Epidermal melanocyte (primary cell): ENCODE results near the gene OR52N1.

Source experiments
- DNase-seq: peaks from one replicate; pipeline ENCODE4 v3.0.0; 2011; ENCODE audit warnings: low spot score; ENCODE audit not compliant: insufficient read length

Gene OR52N1

DNA sequence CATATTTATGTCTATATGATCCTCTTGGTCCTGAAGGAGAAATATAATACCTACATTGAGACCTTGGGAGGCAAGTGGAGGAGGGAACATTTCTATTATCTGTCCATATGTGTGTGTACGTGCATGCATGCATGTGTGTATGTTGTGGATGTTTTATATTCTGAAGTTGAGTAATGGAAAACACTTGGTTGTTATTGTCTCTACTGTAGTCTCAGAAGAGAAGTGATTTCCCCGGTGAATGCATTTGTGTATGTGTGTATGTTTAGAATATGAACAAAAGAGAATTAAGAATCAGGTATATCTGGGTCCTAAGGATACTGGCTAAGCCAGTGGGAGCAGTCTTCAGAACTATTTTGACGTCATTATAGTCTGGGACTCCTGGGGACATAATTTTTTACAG is at the start of gene OR52N1:
OR52N1 (minus strand) TSS at position 101 of the 400 bp plus-strand sequence. CDS start 2,449 bp downstream, outside the sequence.
- no peak for DNase-seq

DNA sequence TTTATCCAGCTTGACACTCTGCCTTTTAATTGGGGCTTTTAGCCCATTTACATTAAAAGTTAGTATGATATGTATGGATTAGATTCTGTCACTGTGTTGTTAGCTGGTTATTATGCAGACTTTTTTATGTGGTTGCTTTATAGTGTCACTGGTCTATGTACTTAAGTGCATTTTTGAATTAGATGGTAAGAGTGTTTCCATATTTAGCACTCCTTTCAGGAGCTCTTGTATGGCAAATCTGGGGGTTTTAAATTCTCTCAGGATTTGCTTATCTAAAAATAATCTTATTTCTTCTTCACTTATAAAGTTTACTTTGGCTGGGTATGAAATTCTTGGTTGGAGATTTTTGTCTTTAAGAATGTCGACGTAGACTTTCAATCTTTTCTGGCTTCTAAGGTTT is 46.6 kb upstream of the OR52N1 start:
- DNase-seq = no peak

DNA sequence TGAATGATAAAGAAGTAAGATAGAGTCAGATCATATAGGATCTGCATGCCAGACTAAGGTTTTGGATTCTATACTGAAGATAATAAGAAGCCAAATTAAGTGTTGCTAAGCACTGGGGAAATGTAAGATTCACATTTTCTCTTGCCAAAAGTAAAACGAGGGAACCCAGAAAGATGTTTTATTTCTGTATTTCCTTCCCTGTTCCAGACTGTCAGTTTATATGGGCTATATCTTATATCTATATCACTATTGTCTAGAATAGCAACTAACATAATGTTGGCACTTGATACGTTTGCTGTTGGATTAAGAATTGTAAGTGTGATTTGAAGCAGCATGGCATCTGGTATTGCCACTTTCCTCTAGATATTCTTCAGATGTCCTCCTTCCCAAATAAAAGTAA is 42.4 kb upstream of the OR52N1 start:
- no peak for DNase-seq

DNA sequence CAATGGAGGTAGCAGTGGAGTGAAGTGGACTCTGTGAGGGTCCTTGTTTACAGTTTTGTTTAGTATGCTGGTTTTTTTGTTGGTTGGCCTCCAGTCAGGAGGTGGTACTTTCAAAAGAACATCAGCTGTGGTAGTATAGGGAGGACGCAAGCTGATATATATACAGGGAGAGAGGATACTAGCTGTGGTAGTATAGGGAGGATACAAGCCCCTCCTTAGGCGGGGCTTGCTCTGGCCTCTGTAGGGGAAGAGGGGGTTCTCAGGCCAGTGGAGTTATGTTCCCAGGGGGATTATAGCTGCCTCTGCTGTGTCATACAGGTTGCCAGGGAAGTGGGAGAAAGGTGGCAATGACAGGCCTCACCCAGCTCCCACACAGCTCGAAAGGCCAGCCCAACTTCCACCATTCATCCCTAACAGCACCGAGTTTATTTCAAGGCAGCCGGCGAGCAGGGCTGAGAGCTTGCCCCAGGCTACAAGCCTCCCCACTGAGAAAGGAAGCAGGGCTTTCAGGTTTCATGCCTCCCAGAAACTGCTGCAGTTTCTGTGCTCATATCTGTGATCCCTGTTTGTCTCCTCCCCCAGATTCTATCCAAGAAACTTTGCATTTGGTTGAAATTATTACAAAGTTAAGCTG is 40.2 kb upstream of the OR52N1 start:
- DNase-seq = no peak

DNA sequence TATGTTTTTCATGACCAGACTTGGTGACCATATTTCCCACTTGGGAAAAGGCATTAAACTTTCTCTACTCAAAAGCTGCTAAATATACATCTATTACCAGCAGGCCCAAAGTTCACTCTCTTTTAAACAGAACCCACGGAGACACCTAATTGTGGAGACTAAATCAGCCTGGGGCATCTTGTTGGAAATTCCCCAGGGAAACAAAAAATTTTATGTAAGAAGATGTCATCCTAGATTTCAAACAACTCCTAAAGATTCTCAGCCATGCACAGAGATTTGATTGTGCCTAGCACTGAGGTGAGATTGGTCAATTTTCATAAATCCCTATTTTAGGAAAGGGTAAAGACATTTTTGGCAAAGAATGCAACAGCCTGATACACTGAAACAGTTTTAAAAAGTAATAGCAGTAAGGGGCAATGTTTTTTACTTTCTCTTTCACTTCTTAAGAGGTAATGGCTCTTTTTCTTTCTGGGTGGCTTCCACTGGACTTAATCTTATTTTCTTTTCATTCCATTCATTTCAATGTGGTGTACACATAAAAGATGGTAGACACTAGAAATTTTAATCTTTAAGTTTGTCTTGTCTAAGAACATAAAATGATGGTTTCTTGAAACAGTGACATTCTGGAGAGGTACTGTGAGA is 27.3 kb upstream of the OR52N1 start:
- no peak for DNase-seq

DNA sequence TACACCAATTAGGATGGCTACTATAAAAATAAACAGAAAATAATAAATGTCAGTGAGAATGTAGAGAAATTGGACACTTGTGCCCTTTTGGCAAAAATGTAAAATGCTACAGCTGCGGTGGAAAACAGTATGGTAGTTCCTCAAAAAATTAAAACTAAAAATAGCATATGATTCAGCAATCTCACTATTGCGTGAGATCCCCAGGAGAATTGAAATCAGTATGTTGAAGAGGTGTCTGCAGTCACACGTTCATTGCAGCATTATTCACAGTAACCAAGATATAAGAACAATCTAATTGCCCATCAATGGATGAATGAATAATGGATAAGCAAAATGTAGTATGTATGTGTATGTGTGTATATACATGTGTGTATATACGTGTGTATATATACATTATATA is 24.5 kb upstream of the OR52N1 start:
- DNase-seq = no peak

DNA sequence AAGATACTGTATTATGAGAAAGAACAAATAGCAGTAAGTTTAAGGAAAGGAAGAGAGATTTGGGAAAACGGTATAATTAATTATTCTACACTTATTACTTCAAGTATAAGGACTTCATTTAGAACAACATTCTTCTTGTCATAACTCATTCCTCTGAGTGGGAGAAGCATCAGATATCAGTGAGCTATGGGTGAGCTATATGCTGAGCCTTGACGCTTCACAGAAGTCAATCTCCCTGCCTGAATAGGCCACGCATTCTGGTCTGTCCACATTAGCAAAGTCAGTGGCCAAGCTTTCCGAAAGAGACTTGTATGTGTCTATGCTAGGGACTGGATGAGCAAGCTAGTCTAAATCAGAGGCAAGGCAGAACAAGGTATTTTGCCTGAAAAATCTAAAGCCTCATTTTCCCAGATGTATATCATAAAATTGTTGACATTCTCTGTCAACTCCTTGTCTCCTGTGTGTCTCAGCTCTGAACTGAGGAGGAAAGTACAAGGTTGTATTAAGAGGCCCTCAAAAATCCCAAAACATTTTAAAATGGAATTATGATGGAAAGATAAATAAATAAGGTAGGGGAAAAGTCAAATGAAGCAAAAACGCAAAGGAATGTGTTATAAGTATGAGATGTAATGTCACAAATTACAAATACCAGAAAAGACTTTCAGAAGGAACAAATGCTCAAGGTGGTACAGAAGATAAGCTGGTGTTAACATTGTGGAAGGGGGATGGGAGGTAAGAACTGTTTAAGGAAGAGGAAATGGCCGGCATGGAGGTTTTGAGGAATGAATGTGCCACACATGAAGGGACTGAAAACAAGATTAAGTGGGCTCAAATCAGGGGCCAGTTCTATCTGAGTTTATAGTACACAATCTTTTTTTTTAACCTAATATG is 19.1 kb upstream of the OR52N1 start:
- DNase-seq = no peak

DNA sequence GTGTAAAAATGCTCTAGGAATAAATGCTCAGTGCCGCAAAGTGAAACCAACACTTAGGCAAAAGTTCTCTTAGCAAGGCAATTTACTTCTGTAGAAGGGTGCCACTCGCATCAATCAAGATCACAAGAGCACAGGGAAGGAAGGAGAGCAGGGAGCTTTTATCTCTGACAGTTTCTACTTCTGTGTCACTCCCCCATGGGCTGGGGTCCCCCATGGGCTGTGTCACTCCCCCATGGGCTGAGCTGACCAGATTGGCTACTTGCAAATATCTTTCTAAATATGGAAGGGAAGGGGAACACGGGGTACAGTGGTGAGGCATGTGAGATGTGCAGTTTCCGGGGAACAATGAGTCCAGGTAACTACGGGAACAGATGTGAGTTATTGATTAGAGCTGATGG is 18.1 kb upstream of the OR52N1 start:
- no peak for DNase-seq

DNA sequence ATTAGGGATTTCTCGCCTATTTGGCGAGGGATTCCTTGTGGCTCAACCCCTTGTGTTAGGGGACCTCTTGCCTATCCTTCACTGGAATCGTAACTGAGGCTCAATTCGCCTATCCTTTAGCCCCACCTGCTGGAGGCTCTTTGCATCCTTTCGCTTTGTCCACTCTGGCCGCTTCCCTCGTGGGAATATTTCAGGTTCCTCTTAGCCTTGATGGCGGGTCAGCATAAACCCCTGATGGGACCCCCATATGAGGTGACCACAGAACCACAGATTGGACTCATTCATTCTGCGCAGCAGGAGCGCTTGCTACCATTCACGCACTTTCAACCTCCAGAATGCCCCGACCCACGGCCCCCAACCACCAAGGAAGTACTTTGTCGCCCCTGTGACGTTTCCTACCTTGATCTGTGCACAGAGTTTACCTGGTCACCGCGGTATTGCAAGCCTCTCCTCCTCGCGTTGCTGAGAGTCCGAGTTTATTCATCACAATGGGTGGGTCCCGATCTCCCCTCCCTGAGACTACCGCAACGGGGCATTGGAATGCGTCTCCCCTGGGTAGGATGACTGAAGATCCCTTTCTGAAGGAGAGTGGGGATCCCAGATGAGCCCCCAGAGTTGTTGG is 17.5 kb upstream of the OR52N1 start, which contains the start of gene OR52N2:
OR52N2 (plus strand) TSS at position 425 of the 622 bp plus-strand sequence. CDS start 11,412 bp downstream, outside the sequence.
- peak; percentile 22 for DNase-seq

DNA sequence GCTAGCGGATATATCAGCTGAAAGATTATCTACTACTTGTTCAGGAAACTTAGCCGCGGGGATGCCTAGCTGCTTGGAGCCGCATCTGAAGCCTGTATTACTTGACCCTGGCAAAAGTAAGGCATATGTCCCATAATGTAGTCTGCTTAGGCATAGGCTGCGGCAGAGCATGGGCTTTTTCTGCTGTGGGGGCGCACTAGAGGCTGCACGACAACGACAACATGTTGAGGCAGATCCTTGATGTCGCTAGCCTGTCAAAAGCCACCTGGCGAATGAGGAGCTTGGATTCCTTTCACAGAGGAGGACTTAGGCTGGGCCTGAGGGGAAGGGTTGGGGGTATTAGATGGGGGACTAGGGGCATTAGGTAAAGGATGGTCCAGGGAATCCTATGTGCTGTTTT is 16.5 kb upstream of the OR52N1 start:
- no peak for DNase-seq

DNA sequence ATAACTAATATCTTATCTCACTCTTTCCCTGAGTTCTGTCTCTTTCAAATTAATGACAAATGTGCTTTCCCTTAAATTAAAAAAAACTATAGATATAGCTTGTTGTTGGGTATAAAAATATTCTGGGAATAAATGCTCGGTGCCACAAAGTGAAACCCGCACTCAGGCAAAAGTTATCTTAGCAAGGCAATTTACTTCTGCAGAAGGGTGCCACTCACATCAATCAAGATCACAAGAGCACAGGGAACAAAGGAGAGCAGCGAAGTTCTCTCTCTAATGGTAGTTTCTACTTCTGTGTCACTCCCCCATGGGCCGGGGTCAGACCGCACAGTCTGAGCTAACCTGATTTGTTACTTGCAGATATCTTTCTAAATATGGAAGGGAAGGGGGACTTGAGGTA is 12.9 kb upstream of the OR52N1 start:
- DNase-seq = no peak

DNA sequence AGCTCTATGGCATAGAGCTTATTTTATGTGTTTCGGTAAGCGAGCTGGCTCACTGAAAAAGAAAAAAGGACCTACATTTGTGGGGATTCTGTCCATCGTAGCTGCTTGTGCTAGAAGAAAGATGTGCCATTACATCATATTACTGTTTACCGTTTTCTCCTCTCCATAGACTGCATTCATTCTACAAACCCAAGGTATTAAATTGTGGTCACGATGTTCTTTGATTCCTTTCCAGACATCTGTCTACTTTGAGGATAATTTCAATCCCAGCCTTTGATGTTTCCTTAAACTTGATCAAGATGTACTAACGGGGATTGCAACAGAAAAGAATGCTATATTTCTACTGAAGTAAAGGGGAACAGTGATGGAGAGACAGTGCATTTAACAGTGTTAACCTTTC is 5.5 kb upstream of the OR52N1 start:
- DNase-seq = no peak

DNA sequence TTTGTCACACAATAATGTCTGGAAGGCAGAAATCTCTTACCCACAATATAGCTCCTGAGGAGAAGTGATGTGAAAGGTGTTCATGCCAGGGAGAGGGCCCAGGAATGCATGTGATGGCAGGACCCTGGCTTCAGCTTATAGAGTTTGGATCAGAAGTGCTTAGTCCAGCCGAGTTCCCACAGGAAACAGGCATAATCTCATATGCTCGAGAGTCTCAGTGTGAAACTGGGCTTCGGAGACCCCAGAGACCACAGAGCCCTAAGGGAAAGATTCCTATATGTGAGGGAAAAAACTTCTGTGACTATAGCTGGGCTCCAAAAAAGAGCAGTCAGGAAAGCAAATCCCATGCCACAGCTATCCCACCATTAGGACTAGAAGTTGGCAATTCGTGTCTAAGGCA is 7.8 kb downstream of the OR52N1 start, which contains the start of gene OR52N5:
OR52N5 (minus strand) TSS at position 101 of the 400 bp plus-strand sequence. CDS start 4,721 bp downstream, outside the sequence.
- DNase-seq = no peak

DNA sequence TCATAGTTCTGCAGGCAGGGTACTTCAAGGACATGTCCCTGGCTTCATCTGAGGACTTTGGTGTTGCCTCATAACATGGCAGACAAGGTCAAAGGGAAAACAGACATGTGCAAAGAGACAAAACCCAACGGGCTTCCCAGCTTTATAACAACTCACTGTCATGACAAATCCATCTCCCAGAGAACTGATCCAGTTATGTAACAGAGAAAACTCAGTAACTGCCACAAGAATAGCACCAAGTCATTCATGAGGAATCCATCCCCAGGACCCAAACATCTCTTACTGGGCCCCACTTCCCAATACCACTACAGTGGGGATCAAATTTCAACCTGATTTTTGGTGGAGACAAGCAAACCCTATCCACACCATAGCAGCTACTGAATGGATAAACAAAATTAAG is 24.0 kb downstream of the OR52N1 start:
- no peak for DNase-seq

DNA sequence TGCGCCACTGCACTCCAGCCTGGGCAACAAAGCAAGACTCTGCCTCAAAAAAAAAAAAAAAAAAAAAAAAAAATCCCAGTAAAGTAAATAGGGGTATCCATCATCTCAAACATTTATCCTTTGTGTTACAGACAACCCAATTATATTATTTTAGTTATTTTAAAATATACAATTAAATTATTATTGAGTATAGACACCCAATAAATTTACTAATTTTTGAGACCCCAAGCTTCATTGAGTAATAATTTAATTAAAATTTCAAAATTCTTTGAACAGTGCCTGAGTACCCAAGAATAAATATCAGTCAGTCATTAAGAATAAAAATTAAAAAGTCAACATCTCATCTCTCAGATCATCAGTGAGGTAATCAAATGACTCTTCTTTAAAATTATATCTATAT is 37.1 kb downstream of the OR52N1 start, which contains the start of gene OR52N4:
OR52N4 (plus strand) TSS at position 301 of the 400 bp plus-strand sequence. CDS start 498 bp downstream, outside the sequence.
- DNase-seq = no peak

DNA sequence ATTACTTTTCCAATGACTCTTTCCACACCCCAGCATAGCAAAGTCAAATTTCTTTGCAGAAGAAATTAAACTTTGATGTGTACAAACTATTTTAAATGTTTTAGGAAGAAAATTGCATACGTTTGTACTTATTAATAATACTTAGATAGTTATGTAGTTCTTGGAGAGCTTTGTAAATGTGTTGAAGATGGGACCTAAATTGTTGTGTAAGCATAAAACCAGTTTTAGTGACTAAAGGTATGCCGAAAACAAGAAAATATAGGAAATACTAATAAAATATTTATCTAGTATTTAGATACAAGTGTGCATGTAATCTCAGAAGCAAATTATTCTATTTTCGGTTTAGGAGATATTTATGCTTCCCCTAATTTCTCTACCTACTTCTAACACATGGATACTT is 41.2 kb downstream of the OR52N1 start:
- no peak for DNase-seq

DNA sequence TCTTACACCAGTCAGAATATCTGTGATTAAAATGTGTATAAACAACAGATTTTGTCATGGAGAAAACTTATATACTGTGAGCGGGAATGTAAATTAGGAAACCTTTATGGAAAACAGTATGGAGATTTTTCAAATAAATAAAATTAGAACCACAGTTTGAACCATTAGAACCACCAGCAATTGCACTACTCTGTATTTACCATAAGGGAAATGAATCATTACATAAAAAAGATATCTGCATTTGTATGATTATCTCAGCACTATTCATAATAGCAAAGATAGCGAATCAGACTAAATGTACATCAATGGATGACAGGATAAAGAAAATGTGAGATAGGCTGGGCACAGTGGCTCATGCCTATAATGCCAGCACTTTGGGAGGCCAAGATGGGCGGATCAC is 44.5 kb downstream of the OR52N1 start:
- DNase-seq = no peak

DNA sequence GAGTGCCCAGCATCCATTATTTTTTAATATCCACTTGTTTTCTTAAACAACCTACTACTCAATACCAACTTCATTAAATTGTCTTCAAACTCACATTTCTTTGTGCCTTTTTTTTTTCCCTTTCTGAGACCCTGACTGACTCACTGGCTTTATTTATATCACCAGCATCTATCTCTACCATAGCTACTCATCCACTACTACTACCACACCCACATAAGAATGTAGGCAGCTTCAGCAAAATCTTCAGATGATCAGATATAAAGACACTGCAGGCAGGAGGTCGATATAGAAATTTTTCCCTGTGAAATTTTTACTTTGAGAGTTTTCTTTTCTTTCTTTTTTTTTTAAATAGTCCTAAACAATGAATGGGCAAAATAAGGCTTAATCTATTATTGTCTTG is 52.6 kb downstream of the OR52N1 start:
- no peak for DNase-seq

DNA sequence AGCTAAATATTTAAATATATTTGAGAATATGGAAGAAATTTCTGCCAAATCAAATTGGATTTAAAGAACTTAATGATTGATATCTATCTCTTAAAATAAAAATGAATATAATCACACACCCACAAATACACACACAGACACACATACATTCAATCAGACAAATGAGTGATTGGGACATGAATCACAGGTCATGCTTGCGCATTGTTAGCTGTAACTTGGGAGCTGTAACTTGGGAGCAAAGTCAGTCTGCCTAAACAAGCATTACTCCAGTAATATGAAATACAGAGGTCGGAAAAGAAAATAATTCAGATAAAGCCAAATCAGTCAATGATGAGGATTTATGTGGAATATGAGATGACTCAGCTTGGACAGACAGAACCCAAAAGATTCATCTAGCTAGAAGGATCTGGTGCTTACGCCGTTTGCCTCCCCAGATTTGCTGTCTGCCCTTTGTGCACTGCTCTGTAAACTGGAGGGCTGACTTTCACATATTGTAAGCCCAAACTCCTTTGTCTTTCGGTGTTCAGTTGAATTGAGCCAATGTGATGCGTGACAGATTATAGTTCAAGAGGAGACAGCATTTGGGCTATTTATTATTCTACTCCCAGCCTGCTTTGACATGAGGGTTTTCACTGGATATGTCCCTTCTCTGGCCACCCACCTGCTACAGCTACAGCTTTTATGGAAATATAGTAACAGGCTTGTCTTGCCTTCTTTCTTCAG is 53.2 kb downstream of the OR52N1 start:
- DNase-seq = no peak

DNA sequence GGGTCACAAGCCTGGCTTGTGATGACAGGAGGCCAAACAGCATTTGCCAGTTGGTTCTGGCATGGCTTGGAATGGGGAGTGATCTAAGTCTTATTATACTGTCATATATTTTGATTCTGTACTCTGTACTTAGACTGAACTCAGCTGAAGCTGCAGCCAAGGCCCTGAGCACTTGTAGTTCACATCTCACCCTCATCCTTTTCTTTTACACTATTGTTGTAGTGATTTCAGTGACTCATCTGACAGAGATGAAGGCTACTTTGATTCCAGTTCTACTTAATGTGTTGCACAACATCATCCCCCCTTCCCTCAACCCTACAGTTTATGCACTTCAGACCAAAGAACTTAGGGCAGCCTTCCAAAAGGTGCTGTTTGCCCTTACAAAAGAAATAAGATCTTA is 54.0 kb downstream of the OR52N1 start:
- DNase-seq = no peak
